ENCODE data around the gene SPRED2. TPM values are rescaled to one million over a fixed set of nuclear protein-coding genes. Genes with fewer than 3 reads are reported as not detected.
"Not testable (repeated sequence)": the region's sequence is repeated elsewhere in the genome, so short reads cannot be mapped to it uniquely, and the experiment has no call there.

Gene SPRED2
- total RNA-seq, 2 donors from 2014 or later = 5.6 to 9.6 TPM

GRCh38 chr2:65349863-65350262 lies 82.5 kb downstream of the SPRED2 start:
- H3K27me3 Mint-ChIP-seq = no peaks in the 10 kb centered on the region
- H3K27ac Mint-ChIP-seq = no peak overlapping the region
- H3K4me1 Mint-ChIP-seq = no peaks in the 10 kb centered on the region
- no peak for ATAC-seq (replicated peaks)
- H3K9me3 Mint-ChIP-seq = no peaks in the 10 kb centered on the region
- H3K36me3 Mint-ChIP-seq (ENCODE audit: low read depth) = no peaks in the 10 kb centered on the region
- H3K4me3 Mint-ChIP-seq = no peak overlapping the region

- Mint-ChIP-seq H3K27me3 (no peaks in the 10 kb centered on the region), H3K4me1 (no peaks in the 10 kb centered on the region), H3K36me3 (ENCODE audit: low read depth) (no peaks in the 10 kb centered on the region), H3K27ac (no peak overlapping the region), H3K4me3 (no peak overlapping the region), H3K9me3 (no peaks in the 10 kb centered on the region)
- ATAC-seq (replicated peaks) = no peak
Observed at GRCh38 chr2:65347913-65348312, 84.5 kb downstream of the SPRED2 start.

- ATAC-seq (replicated peaks) = no peak
- Mint-ChIP-seq H3K9me3 (no peaks in the 10 kb centered on the region), H3K36me3 (ENCODE audit: low read depth) (no peaks in the 10 kb centered on the region), H3K4me3 (no peak overlapping the region), H3K27ac (no peak overlapping the region), H3K4me1 (no peaks in the 10 kb centered on the region), H3K27me3 (no peaks in the 10 kb centered on the region)
Observed at GRCh38 chr2:65345631-65346030, 86.8 kb downstream of the SPRED2 start.

- Mint-ChIP-seq H3K4me1 (no peaks in the 10 kb centered on the region), H3K36me3 (ENCODE audit: low read depth) (no peaks in the 10 kb centered on the region), H3K27me3 (no peaks in the 10 kb centered on the region), H3K27ac (no peak overlapping the region), H3K4me3 (no peak overlapping the region), H3K9me3 (no peaks in the 10 kb centered on the region)
- ATAC-seq (replicated peaks) = no peak
Observed at GRCh38 chr2:65344689-65345088, 87.7 kb downstream of the SPRED2 start.

GRCh38 chr2:65344182-65344581 lies 88.2 kb downstream of the SPRED2 start:
- no peak for ATAC-seq (replicated peaks)
- Mint-ChIP-seq H3K9me3 (no peaks in the 10 kb centered on the region), H3K27ac (no peak overlapping the region), H3K4me1 (no peaks in the 10 kb centered on the region), H3K4me3 (no peak overlapping the region), H3K36me3 (ENCODE audit: low read depth) (no peaks in the 10 kb centered on the region), H3K27me3 (no peaks in the 10 kb centered on the region)

- H3K4me3 Mint-ChIP-seq = no peak overlapping the region
- no peak for ATAC-seq (replicated peaks)
- H3K27ac Mint-ChIP-seq = no peak overlapping the region
- H3K27me3 Mint-ChIP-seq = no peaks in the 10 kb centered on the region
- H3K4me1 Mint-ChIP-seq = no peaks in the 10 kb centered on the region
- H3K36me3 Mint-ChIP-seq (ENCODE audit: low read depth) = no peaks in the 10 kb centered on the region
- no peaks in the 10 kb centered on the region for H3K9me3 Mint-ChIP-seq
Observed at GRCh38 chr2:65343386-65343785, 89.0 kb downstream of the SPRED2 start.

GRCh38 chr2:65340898-65341681 lies 91.3 kb downstream of the SPRED2 start:
- ATAC-seq (replicated peaks) = no peak
- Mint-ChIP-seq H3K27ac (no peak overlapping the region), H3K36me3 (ENCODE audit: low read depth) (no peaks in the 10 kb centered on the region), H3K27me3 (no peaks in the 10 kb centered on the region), H3K4me1 (no peaks in the 10 kb centered on the region), H3K9me3 (no peaks in the 10 kb centered on the region), H3K4me3 (no peak overlapping the region)

GRCh38 chr2:65339648-65340047 lies 92.8 kb downstream of the SPRED2 start:
- no peak for ATAC-seq (replicated peaks)
- H3K27me3 Mint-ChIP-seq = no peaks in the 10 kb centered on the region
- H3K4me3 Mint-ChIP-seq = no peak overlapping the region
- H3K27ac Mint-ChIP-seq = no peak overlapping the region
- no peaks in the 10 kb centered on the region for H3K4me1 Mint-ChIP-seq
- H3K9me3 Mint-ChIP-seq = no peaks in the 10 kb centered on the region
- H3K36me3 Mint-ChIP-seq (ENCODE audit: low read depth) = no peaks in the 10 kb centered on the region

- not testable (repeated sequence) for H3K9me3 Mint-ChIP-seq; H3K27ac Mint-ChIP-seq; H3K4me1 Mint-ChIP-seq; H3K4me3 Mint-ChIP-seq; H3K27me3 Mint-ChIP-seq; ATAC-seq (replicated peaks); H3K36me3 Mint-ChIP-seq (ENCODE audit: low read depth)
Observed at GRCh38 chr2:65338830-65339495, 93.4 kb downstream of the SPRED2 start.

- H3K9me3 Mint-ChIP-seq; H3K36me3 Mint-ChIP-seq (ENCODE audit: low read depth); H3K4me3 Mint-ChIP-seq; H3K27me3 Mint-ChIP-seq; H3K27ac Mint-ChIP-seq; H3K4me1 Mint-ChIP-seq; ATAC-seq (replicated peaks): not testable (repeated sequence)
Observed at GRCh38 chr2:65337915-65338314, 94.5 kb downstream of the SPRED2 start.

- no peaks in the 10 kb centered on the region for H3K9me3 Mint-ChIP-seq
Observed at GRCh38 chr2:65334714-65335113, 97.7 kb downstream of the SPRED2 start.

GRCh38 chr2:65331336-65332025 lies 100.9 kb downstream of the SPRED2 start:
- H3K9me3 Mint-ChIP-seq = no peaks in the 10 kb centered on the region

More at GRCh38 chr2:65334714-65335113, 97.7 kb downstream of the SPRED2 start:
- Mint-ChIP-seq H3K27me3 (no peaks in the 10 kb centered on the region), H3K27ac (no peak overlapping the region), H3K36me3 (ENCODE audit: low read depth) (no peaks in the 10 kb centered on the region), H3K4me3 (no peak overlapping the region), H3K4me1 (no peaks in the 10 kb centered on the region)
- ATAC-seq (replicated peaks) = no peak

GRCh38 chr2:65329525-65329924 lies 102.9 kb downstream of the SPRED2 start:
- ATAC-seq (replicated peaks) = no peak
- no peaks in the 10 kb centered on the region for H3K36me3 Mint-ChIP-seq (ENCODE audit: low read depth)
- H3K9me3 Mint-ChIP-seq = no peaks in the 10 kb centered on the region
- H3K27me3 Mint-ChIP-seq = no peaks in the 10 kb centered on the region
- no peak overlapping the region for H3K4me3 Mint-ChIP-seq
- H3K27ac Mint-ChIP-seq = no peak overlapping the region
- H3K4me1 Mint-ChIP-seq = no peaks in the 10 kb centered on the region

More at GRCh38 chr2:65331336-65332025, 100.9 kb downstream of the SPRED2 start:
- Mint-ChIP-seq H3K36me3 (ENCODE audit: low read depth) (no peaks in the 10 kb centered on the region), H3K4me1 (no peaks in the 10 kb centered on the region), H3K4me3 (no peak overlapping the region), H3K27me3 (no peaks in the 10 kb centered on the region), H3K27ac (no peak overlapping the region)
- ATAC-seq (replicated peaks) = no peak

- Mint-ChIP-seq H3K4me1 (no peaks in the 10 kb centered on the region), H3K9me3 (no peaks in the 10 kb centered on the region), H3K36me3 (ENCODE audit: low read depth) (no peaks in the 10 kb centered on the region), H3K4me3 (no peak overlapping the region), H3K27me3 (no peaks in the 10 kb centered on the region), H3K27ac (no peak overlapping the region)
- ATAC-seq (replicated peaks) = no peak
Observed at GRCh38 chr2:65326276-65326675, 106.1 kb downstream of the SPRED2 start.

- no peak for ATAC-seq (replicated peaks)
- no peaks in the 10 kb centered on the region for H3K36me3 Mint-ChIP-seq (ENCODE audit: low read depth)
- peaks cover 9% of the 10 kb centered on the region for H3K4me1 Mint-ChIP-seq
- H3K4me3 Mint-ChIP-seq = no peak overlapping the region
- no peaks in the 10 kb centered on the region for H3K9me3 Mint-ChIP-seq
- H3K27ac Mint-ChIP-seq = no peak overlapping the region
- H3K27me3 Mint-ChIP-seq = no peaks in the 10 kb centered on the region
Observed at GRCh38 chr2:65325066-65325465, 107.3 kb downstream of the SPRED2 start.
